Endothelial cell of umbilical vein (primary cell): Measurements from ENCODE around the gene DIP2A. TPM values are rescaled to one million over a fixed set of nuclear protein-coding genes. Genes with fewer than 3 reads are reported as not detected.

ENCODE experiments used
- BruUV-seq: library from RNA; stranded (reverse); fragments of 400-500 nt; replicated peaks from 2 replicates; lab custom pipeline; 2021; lab: Mats Ljungman, UMichigan
- CTCF ChIA-PET: fragments of 300-600, 350-600 bp; sonication (Branson Sonifier 250); formaldehyde crosslinking; loops from one replicate; lab custom pipeline; 2021; ENCODE audit warnings: antibody characterized with exemption, inconsistent platforms; lab: Charles Lee
- POLR2A ChIA-PET: fragments of 300-600, 350-600 bp; sonication (Branson Sonifier 250); formaldehyde crosslinking; loops from one replicate; lab custom pipeline; 2021; ENCODE audit warnings: antibody characterized with exemption, inconsistent platforms; lab: Charles Lee
- DNase-seq: peaks from one replicate; pipeline ENCODE4 v3.0.0-alpha.2; 2011; ENCODE audit warnings: low read depth, low spot score
- FAIRE-seq: peaks from 2 replicates; lab custom pipeline; 2011; peaks lifted over from hg19 to GRCh38; lab: Jason Lieb, UNC
- H2AFZ ChIP-seq: 2 replicates; pipeline ENCODE4 v1.6.0; 2012; ENCODE audit warnings: low read depth, low read length, control low read depth, inconsistent platforms
- H3K27ac ChIP-seq: 2 replicates; pipeline ENCODE4 v1.5.1; 2011; ENCODE audit warnings: low read depth, mild to moderate bottlenecking, control low read depth, low read length, moderate library complexity; ENCODE audit not compliant: insufficient read depth
- H3K27me3 ChIP-seq, 2 experiments: 2 replicates each; pipeline versions ENCODE4 v1.6.0 to v1.6.1; 2011; ENCODE audit warnings: low read length in 2 of 2, mixed read lengths in 1 of 2; ENCODE audit not compliant: control insufficient read depth in 2 of 2, insufficient read depth in 2 of 2
- H3K36me3 ChIP-seq, 2 experiments: 2 replicates in 1 of 2; 3 replicates in 1 of 2; pipeline ENCODE4 v1.5.1; 2011; ENCODE audit warnings: low read length in 2 of 2, mild to moderate bottlenecking in 1 of 2, moderate library complexity in 1 of 2; ENCODE audit not compliant: control insufficient read depth in 2 of 2, insufficient read depth in 2 of 2; ENCODE audit errors: extremely low read depth in 1 of 2
- H3K4me1 ChIP-seq: 3 replicates; pipeline ENCODE4 v1.5.1; 2011; ENCODE audit warnings: mild to moderate bottlenecking, low read length; ENCODE audit not compliant: control insufficient read depth, insufficient read depth; ENCODE audit errors: extremely low read depth
- H3K4me2 ChIP-seq: 2 replicates; pipeline ENCODE4 v1.6.1; 2011; ENCODE audit warnings: low read length, control low read depth, mixed read lengths; ENCODE audit not compliant: insufficient read depth
- H3K4me3 ChIP-seq, 3 experiments: fragments of 200-600 bp in 1 of 3; sonication (generic), shearing (Covaris generic) in 1 of 3; replicated peaks in 1 of 3; 2 replicates each; pipeline ENCODE4 v1.5.1; 2011 to 2016; ENCODE audit warnings: control low read depth in 3 of 3, low read length in 3 of 3, mild to moderate bottlenecking in 2 of 3, inconsistent platforms in 1 of 3, low read depth in 1 of 3, moderate library complexity in 1 of 3; ENCODE audit not compliant: insufficient read depth in 1 of 3
- H3K79me2 ChIP-seq: 2 replicates; pipeline ENCODE4 v1.6.0; 2012; ENCODE audit warnings: low read length, inconsistent platforms; ENCODE audit not compliant: control insufficient read depth, insufficient read depth
- H3K9ac ChIP-seq: replicated peaks from 2 replicates; pipeline ENCODE3; 2011; ENCODE audit warnings: low read length, control low read depth; ENCODE audit not compliant: insufficient read depth; ENCODE audit errors: extremely low read depth
- H3K9me1 ChIP-seq: replicated peaks from 3 replicates; pipeline ENCODE4 v1.6.0; 2011; ENCODE audit warnings: mild to moderate bottlenecking, low read length; ENCODE audit not compliant: control insufficient read depth, insufficient read depth; ENCODE audit errors: extremely low read depth
- H3K9me3 ChIP-seq: replicated peaks from 2 replicates; pipeline ENCODE4 v1.5.1; 2012; ENCODE audit warnings: low read length, inconsistent platforms; ENCODE audit not compliant: control insufficient read depth, insufficient read depth
- H4K20me1 ChIP-seq: replicated peaks from 2 replicates; pipeline ENCODE3; 2011; ENCODE audit warnings: mild to moderate bottlenecking, low read length; ENCODE audit not compliant: control insufficient read depth, insufficient read depth; ENCODE audit errors: extremely low read depth
- EZH2 ChIP-seq: IDR thresholded peaks from 2 replicates; pipeline ENCODE4 v1.6.1; 2012; ENCODE audit warnings: borderline replicate concordance, low read depth, mild to moderate bottlenecking, moderate library complexity, low read length, inconsistent platforms; ENCODE audit not compliant: severe bottlenecking
- FOS ChIP-seq: IDR thresholded peaks from 2 replicates; pipeline ENCODE4 v1.6.1; 2011; ENCODE audit warnings: mild to moderate bottlenecking, low read length, moderate library complexity, borderline replicate concordance; ENCODE audit not compliant: insufficient read depth
- GATA2 ChIP-seq: IDR thresholded peaks from 2 replicates; pipeline ENCODE4 v1.7.0; 2011; ENCODE audit warnings: low read depth, mild to moderate bottlenecking, moderate library complexity, mixed read lengths, low read length; ENCODE audit not compliant: insufficient read length, insufficient read depth
- JUN ChIP-seq: IDR thresholded peaks from 2 replicates; pipeline ENCODE4 v1.6.1; 2011; ENCODE audit warnings: borderline replicate concordance, low read depth; ENCODE audit not compliant: insufficient read length, insufficient read depth
- MAX ChIP-seq: IDR thresholded peaks from 2 replicates; pipeline ENCODE4 v1.6.1; 2011; ENCODE audit not compliant: insufficient read depth, insufficient read length
- POLR2A ChIP-seq: IDR thresholded peaks from 2 replicates; pipeline ENCODE4 v1.6.1; 2012; ENCODE audit warnings: low read depth, mild to moderate bottlenecking, control low read depth, low read length
- POLR2AphosphoS5 ChIP-seq: IDR thresholded peaks from 2 replicates; pipeline ENCODE4 v1.6.1; 2012; ENCODE audit warnings: low read depth, mild to moderate bottlenecking, control low read depth, low read length, moderate library complexity; ENCODE audit not compliant: insufficient read depth
- dilution Hi-C: fragments of 300-500 bp; cut with MboI; formaldehyde crosslinking; loops from one replicate; pipeline ENCODE4 v1.15.0; 2019; ENCODE audit warnings: low sequenced_read_pairs; ENCODE audit not compliant: extremely low pct_ligation_motif_present
- intact Hi-C: fragments of 100-400 bp; cut with micrococcal nuclease; formaldehyde crosslinking; loops from one replicate; pipeline ENCODE4 v1.10.0; 2022
- polyA plus RNA-seq, 4 experiments: library from polyadenylated mRNA; depleted of rRNA in 3 of 4; stranded (reverse) in 3 of 4; unstranded in 1 of 4; fragments of >200 nt; gene quantifications; 2 replicates each; pipeline versions ENCODE4 v1.2.1 to v1.2.3, GENCODE V29; 2011 to 2012; ENCODE audit warnings: missing spikeins in 1 of 4
- total RNA-seq: library from RNA; stranded (reverse); gene quantifications from 2 replicates; pipeline ENCODE4 v1.2.3, GENCODE V29; 2021
- TF ChIP-seq, protein P1 (sequence below), 2 donors: IDR thresholded peaks; 1 replicate in 1 of 2; 2 replicates in 1 of 2; pipeline ENCODE4 v1.5.1; 2011; ENCODE audit warnings: low read length in 2 of 2, mild to moderate bottlenecking in 2 of 2, moderate library complexity in 2 of 2, control low read depth in 1 of 2, inconsistent platforms in 1 of 2, low read depth in 1 of 2; ENCODE audit not compliant: insufficient read depth in 1 of 2; ENCODE audit errors: extremely low read depth in 1 of 2

Gene DIP2A
- total and polyA plus RNA-seq, 2 donors (not counting 3 experiments of a cell fraction or from before 2014, with no cell fraction given), result 34.5 to 62.1 TPM

GRCh38 chr21:46412521-46413364 lies 45.9 kb upstream of the DIP2A start:
- no peak for TF ChIP-seq GATA2
- no peak for TF ChIP-seq FOS
- no peak for TF ChIP-seq MAX
- TF ChIP-seq EZH2, result no peak
- TF ChIP-seq POLR2AphosphoS5, result no peak
- TF ChIP-seq, protein P1, sequence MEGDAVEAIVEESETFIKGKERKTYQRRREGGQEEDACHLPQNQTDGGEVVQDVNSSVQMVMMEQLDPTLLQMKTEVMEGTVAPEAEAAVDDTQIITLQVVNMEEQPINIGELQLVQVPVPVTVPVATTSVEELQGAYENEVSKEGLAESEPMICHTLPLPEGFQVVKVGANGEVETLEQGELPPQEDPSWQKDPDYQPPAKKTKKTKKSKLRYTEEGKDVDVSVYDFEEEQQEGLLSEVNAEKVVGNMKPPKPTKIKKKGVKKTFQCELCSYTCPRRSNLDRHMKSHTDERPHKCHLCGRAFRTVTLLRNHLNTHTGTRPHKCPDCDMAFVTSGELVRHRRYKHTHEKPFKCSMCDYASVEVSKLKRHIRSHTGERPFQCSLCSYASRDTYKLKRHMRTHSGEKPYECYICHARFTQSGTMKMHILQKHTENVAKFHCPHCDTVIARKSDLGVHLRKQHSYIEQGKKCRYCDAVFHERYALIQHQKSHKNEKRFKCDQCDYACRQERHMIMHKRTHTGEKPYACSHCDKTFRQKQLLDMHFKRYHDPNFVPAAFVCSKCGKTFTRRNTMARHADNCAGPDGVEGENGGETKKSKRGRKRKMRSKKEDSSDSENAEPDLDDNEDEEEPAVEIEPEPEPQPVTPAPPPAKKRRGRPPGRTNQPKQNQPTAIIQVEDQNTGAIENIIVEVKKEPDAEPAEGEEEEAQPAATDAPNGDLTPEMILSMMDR (IDR thresholded peaks at IDR 0.05; ENCODE audit: extremely low read depth in 1 of 2, insufficient read depth in 1 of 2, low read depth in 1 of 2, low read length in 2 of 2), result no peak
- TF ChIP-seq POLR2A, result no peak
- no peak for TF ChIP-seq JUN
- ChIA-PET CTCF (interaction anchor here (1.4 kb wide), 1 partner anchor 260 kb away, joined by 3 read pairs; no protein-coding TSS in a partner anchor), POLR2A (no interaction called here)
- no peak for DNase-seq
- no TSS peak for BruUV-seq
- Histone ChIP-seq H3K9me1 (no peaks in the 10 kb centered on the region), H4K20me1 (no peaks in the 10 kb centered on the region), H3K27me3 (no peaks in the 10 kb centered on the region), H3K79me2 (no peaks in the 10 kb centered on the region), H3K36me3 (peaks cover 6 to 14% of the 10 kb centered on the region in 2 experiments), H3K4me2 (no peak overlapping the region), H3K27ac (no peak overlapping the region), H3K9me3 (no peaks in the 10 kb centered on the region), H3K9ac (no peak overlapping the region), H3K4me3 (no peak overlapping the region), H3K4me1 (no peaks in the 10 kb centered on the region), H2AFZ (no peak overlapping the region)
- intact Hi-C loops, result no loop called here
- FAIRE-seq, result no peak
- dilution Hi-C loops, result no loop called here
